ENCODE results near the gene TCF7. TPM values are rescaled to one million over a fixed set of nuclear protein-coding genes. Genes with fewer than 3 reads are reported as not detected.

The TCF7 gene
- total RNA-seq, 1 donor from 2014 or later = 11.7 TPM

- no peak overlapping the region for H3K4me3 Mint-ChIP-seq
These were observed 22.8 kb upstream of the TCF7 start for GRCh38 chr5:134091626-134092121.

DNA sequence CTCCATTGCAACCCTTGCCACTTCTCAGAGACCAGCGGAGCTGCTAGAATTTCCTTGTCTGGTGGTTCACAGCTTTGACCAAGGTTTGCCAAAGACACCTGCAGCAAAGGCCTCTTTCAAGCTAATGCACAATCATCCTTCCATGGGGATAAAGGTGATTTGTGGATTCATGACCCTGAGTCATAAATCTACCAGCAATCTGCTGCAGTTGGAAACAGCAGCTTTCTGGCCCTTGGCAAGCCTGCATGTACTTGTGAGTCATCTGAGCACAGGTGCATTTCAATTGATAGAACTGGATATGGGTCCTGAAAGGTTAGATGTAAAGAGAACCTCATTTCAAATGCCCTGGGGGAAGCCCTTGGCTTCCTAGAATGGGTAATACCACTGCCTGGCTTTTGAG lies 21.6 kb upstream of the TCF7 start:
- Mint-ChIP-seq H3K27ac (no peak overlapping the region), H3K36me3 (no peaks in the 10 kb centered on the region), H3K9me3 (no peaks in the 10 kb centered on the region), H3K27me3 (peaks cover 3% of the 10 kb centered on the region), H3K4me1 (ENCODE audit: unreplicated experiment) (peaks cover 32% of the 10 kb centered on the region), H3K4me3 (no peak overlapping the region)
- TF ChIP-seq CTCF (conservative IDR thresholded peaks at IDR 0.05) = no peak
- DNase-seq (ENCODE audit: extremely low spot score, unreplicated experiment) = no peak

More at GRCh38 chr5:134091626-134092121, 22.8 kb upstream of the TCF7 start:
- H3K4me1 Mint-ChIP-seq (ENCODE audit: unreplicated experiment) = peaks cover 26% of the 10 kb centered on the region
- no peaks in the 10 kb centered on the region for H3K36me3 Mint-ChIP-seq
- H3K27me3 Mint-ChIP-seq = peaks cover 3% of the 10 kb centered on the region
- no peak overlapping the region for H3K27ac Mint-ChIP-seq
- no peak for TF ChIP-seq CTCF (conservative IDR thresholded peaks at IDR 0.05)
- no peak for DNase-seq (ENCODE audit: extremely low spot score, unreplicated experiment)
- H3K9me3 Mint-ChIP-seq = no peaks in the 10 kb centered on the region

DNA sequence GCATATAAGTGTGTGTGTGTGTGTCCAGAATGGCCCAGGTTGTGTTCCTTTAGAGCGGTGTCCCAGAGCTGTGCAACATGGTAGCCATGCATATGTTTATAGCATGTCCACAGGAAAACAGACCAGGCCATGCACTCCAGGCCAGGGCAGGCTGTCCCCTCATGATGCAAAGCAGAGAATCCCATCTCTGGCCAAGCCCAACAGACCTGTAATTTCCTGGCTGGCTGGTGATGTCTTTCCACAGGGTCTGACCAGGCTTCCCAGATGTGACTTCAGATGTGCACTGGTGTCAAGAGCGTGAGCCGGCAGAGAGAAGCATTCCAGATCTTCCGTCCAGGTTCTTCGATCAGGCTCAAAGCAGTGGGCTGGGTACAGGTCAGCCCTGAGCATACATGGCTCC lies 21.1 kb upstream of the TCF7 start:
- Mint-ChIP-seq H3K4me1 (ENCODE audit: unreplicated experiment) (peaks cover 32% of the 10 kb centered on the region), H3K36me3 (no peaks in the 10 kb centered on the region), H3K27me3 (peaks cover 3% of the 10 kb centered on the region), H3K9me3 (no peaks in the 10 kb centered on the region), H3K4me3 (no peak overlapping the region), H3K27ac (no peak overlapping the region)
- no peak for TF ChIP-seq CTCF (conservative IDR thresholded peaks at IDR 0.05)
- DNase-seq (ENCODE audit: extremely low spot score, unreplicated experiment) = no peak

DNA sequence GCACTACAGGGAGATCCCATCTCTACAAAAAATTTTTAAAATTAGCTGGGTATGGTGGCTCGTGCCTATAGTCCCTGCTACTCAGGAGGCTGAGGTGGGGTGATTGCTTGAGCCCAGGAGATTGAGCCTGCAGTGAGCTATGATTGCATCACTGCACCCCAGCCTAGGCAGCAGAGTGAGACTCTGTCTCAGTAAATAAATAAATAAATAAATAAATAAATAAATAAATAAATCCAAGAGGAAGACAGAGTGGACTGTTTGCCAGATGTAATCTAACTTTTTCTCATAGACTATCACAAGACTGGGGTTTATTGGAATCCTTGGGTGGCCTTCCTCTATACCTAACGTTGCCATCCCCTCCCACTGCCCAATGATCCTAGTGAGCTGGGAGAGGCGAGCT lies 19.2 kb upstream of the TCF7 start:
- no peak for TF ChIP-seq CTCF (conservative IDR thresholded peaks at IDR 0.05)
- DNase-seq (ENCODE audit: extremely low spot score, unreplicated experiment) = no peak
- H3K36me3 Mint-ChIP-seq = no peaks in the 10 kb centered on the region
- H3K4me1 Mint-ChIP-seq (ENCODE audit: unreplicated experiment) = peaks cover 32% of the 10 kb centered on the region
- H3K27me3 Mint-ChIP-seq = peaks cover under 1% of the 10 kb centered on the region
- no peaks in the 10 kb centered on the region for H3K9me3 Mint-ChIP-seq
- H3K27ac Mint-ChIP-seq = no peak overlapping the region
- no peak overlapping the region for H3K4me3 Mint-ChIP-seq

- H3K4me1 Mint-ChIP-seq (ENCODE audit: unreplicated experiment) = peaks cover 30% of the 10 kb centered on the region
- H3K9me3 Mint-ChIP-seq = no peaks in the 10 kb centered on the region
- no peak overlapping the region for H3K4me3 Mint-ChIP-seq
- TF ChIP-seq CTCF (conservative IDR thresholded peaks at IDR 0.05) = no peak
- H3K36me3 Mint-ChIP-seq = no peaks in the 10 kb centered on the region
- DNase-seq (ENCODE audit: extremely low spot score, unreplicated experiment) = no peak
- H3K27ac Mint-ChIP-seq = no peak overlapping the region
- H3K27me3 Mint-ChIP-seq = no peaks in the 10 kb centered on the region
These were observed 18.4 kb upstream of the TCF7 start for GRCh38 chr5:134095887-134096589.
